Activated naive CD4-positive, alpha-beta T cell (primary cell): ENCODE measurements around the gene NCKAP5.

Source experiments
- DNase-seq, 4 experiments: peaks; one replicate each; lab custom pipeline; 2025; lab: John Stamatoyannopoulos, UW

Gene NCKAP5

GRCh38 chr2:132627536-132627935, 940.7 kb downstream of the NCKAP5 start:
- no peak for DNase-seq

- no peak for DNase-seq
Observed at GRCh38 chr2:132623096-132623839, 945.0 kb downstream of the NCKAP5 start.
